ENCODE results near the gene NR3C1. TPM values are rescaled to one million over a fixed set of nuclear protein-coding genes. Genes with fewer than 3 reads are reported as not detected.

NR3C1 gene
- total RNA-seq, 1 experiment from 2014 or later: 31.4 TPM

DNA sequence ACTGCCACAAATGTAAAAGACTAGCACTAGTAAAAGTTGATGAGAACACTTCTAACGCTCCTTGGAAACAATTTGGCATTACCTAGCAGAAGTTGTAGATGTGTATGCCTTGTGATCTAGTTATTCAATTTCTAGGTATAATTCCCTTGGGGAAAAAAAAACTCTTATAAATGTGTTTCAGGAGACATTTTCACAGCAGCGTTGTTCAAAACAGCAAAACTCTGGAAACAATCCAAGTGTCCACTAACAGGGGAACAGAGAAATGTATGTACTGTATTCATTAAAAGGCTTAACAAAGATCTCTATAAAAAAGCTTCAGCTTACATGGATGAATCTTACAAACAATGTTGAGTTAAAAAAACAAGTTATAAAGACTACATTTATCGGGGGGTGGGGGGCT is 30.4 kb downstream of the NR3C1 start:
- no peaks in the 10 kb centered on the region for H3K9me3 ChIP-seq (ENCODE audit: control insufficient read depth, low read depth, low read length)
- no peak overlapping the region for H2AK5ac ChIP-seq (ENCODE audit: insufficient read length, low read length)
- no peak overlapping the region for H2BK5ac ChIP-seq (ENCODE audit: insufficient read length, low read length)
- H3K79me1 ChIP-seq (ENCODE audit: insufficient read depth, low read depth, low read length, poor library complexity, severe bottlenecking): no peaks in the 10 kb centered on the region
- no peaks in the 10 kb centered on the region for H3K27me3 ChIP-seq (ENCODE audit: insufficient read depth, low read length)
- H3K4me1 Mint-ChIP-seq: peaks cover 14 to 19% of the 10 kb centered on the region in 2 experiments
- no peaks in the 10 kb centered on the region; a peak in 1 of 5 replicates for H3K9me3 Mint-ChIP-seq
- no peak overlapping the region for H4K5ac ChIP-seq (ENCODE audit: insufficient read length, low read depth, low read length)
- H3K36me3 Mint-ChIP-seq (ENCODE audit: insufficient read depth in 1 of 3, low read depth in 3 of 3): peaks cover 0 to 4% (median 2%) of the 10 kb centered on the region in 3 experiments; a peak in 2 of 7 replicates
- no peaks in the 10 kb centered on the region; the same call in 1 of the 2 replicates for H3K4me1 ChIP-seq (ENCODE audit: insufficient read depth, low read length)
- H3K27ac ChIP-seq (ENCODE audit: insufficient read length, low read depth, low read length): no peak overlapping the region
- H3K4me3 Mint-ChIP-seq: no peak overlapping the region
- no peak overlapping the region for H4K8ac ChIP-seq (replicated peaks; ENCODE audit: insufficient read length, low read depth, low read length)
- no CpG with 5 or more reads among the region's 3 CpGs for WGBS (ENCODE audit: extremely low coverage, insufficient read length, low lambda C conversion rate)
- H2AFZ ChIP-seq (ENCODE audit: low read length): no peak overlapping the region
- no peak overlapping the region for H3K27ac Mint-ChIP-seq
- no peak overlapping the region for H4K91ac ChIP-seq (ENCODE audit: insufficient read length, low read depth, low read length)
- no peaks in the 10 kb centered on the region for H3K23me2 ChIP-seq (ENCODE audit: insufficient read length, low read depth, low read length, poor library complexity, severe bottlenecking)
- no peak for DNase-seq
- H3K56ac ChIP-seq (ENCODE audit: insufficient read length, low read depth, low read length): no peak overlapping the region
- H3K4ac ChIP-seq (ENCODE audit: low read depth, low read length): no peak overlapping the region
- H2BK20ac ChIP-seq (ENCODE audit: low read depth, low read length, poor library complexity, severe bottlenecking): no peak overlapping the region
- TF ChIP-seq, protein P1, sequence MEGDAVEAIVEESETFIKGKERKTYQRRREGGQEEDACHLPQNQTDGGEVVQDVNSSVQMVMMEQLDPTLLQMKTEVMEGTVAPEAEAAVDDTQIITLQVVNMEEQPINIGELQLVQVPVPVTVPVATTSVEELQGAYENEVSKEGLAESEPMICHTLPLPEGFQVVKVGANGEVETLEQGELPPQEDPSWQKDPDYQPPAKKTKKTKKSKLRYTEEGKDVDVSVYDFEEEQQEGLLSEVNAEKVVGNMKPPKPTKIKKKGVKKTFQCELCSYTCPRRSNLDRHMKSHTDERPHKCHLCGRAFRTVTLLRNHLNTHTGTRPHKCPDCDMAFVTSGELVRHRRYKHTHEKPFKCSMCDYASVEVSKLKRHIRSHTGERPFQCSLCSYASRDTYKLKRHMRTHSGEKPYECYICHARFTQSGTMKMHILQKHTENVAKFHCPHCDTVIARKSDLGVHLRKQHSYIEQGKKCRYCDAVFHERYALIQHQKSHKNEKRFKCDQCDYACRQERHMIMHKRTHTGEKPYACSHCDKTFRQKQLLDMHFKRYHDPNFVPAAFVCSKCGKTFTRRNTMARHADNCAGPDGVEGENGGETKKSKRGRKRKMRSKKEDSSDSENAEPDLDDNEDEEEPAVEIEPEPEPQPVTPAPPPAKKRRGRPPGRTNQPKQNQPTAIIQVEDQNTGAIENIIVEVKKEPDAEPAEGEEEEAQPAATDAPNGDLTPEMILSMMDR (conservative IDR thresholded peaks at IDR 0.05): no peak
- H2BK12ac ChIP-seq (ENCODE audit: insufficient read length, low read depth, low read length): no peak overlapping the region
- no peak overlapping the region for H3K9ac ChIP-seq (ENCODE audit: extremely low read depth, insufficient read length, low read length)
- H3K18ac ChIP-seq (ENCODE audit: insufficient read length, low read depth, low read length): no peak overlapping the region
- H2BK120ac ChIP-seq (ENCODE audit: low read depth, low read length, poor library complexity, severe bottlenecking): no peak overlapping the region
- no peaks in the 10 kb centered on the region for H3K27me3 Mint-ChIP-seq (ENCODE audit: low read depth)
- H3T11ph ChIP-seq (ENCODE audit: low read length): no peak overlapping the region
- H4K20me1 ChIP-seq (ENCODE audit: control insufficient read depth, insufficient read depth, insufficient read length): no peaks in the 10 kb centered on the region
- H2BK15ac ChIP-seq (ENCODE audit: low read depth, low read length): no peak overlapping the region
- H3K4me2 ChIP-seq (ENCODE audit: insufficient read depth, insufficient read length, low read length): no peak overlapping the region
- H3K23ac ChIP-seq (ENCODE audit: insufficient read length, low read depth, low read length): no peak overlapping the region
- no peak overlapping the region for H3K14ac ChIP-seq (ENCODE audit: insufficient read depth, low read length)
- no peaks in the 10 kb centered on the region for H3K79me2 ChIP-seq (ENCODE audit: insufficient read depth, low read length)

Data from H9 (cell line).